NT2/D1 (cell line): ENCODE measurements around the gene DCTN1.

Experiments used
- YY1 ChIP-seq: IDR thresholded peaks from 2 replicates; pipeline ENCODE4 v1.6.1; 2011; ENCODE audit not compliant: insufficient read length, insufficient read depth
- ZNF274 ChIP-seq: IDR thresholded peaks from 2 replicates; pipeline ENCODE4 v1.6.1; 2011; ENCODE audit warnings: mild to moderate bottlenecking, low read depth, low read length

- TF ChIP-seq YY1 (no peak), ZNF274 (no peak)
These were observed 36.7 kb upstream of the DCTN1 start for GRCh38 chr2:74416778-74417177.
